ENCODE results near the gene HELQ. TPM values are rescaled to one million over a fixed set of nuclear protein-coding genes. Genes with fewer than 3 reads are reported as not detected.

Gene HELQ
- total and polyA plus RNA-seq, 2 of the 13 experiments (the other 11 are each of a cell fraction or from before 2014, with no cell fraction given) = 6.6 to 10.8 TPM

DNA sequence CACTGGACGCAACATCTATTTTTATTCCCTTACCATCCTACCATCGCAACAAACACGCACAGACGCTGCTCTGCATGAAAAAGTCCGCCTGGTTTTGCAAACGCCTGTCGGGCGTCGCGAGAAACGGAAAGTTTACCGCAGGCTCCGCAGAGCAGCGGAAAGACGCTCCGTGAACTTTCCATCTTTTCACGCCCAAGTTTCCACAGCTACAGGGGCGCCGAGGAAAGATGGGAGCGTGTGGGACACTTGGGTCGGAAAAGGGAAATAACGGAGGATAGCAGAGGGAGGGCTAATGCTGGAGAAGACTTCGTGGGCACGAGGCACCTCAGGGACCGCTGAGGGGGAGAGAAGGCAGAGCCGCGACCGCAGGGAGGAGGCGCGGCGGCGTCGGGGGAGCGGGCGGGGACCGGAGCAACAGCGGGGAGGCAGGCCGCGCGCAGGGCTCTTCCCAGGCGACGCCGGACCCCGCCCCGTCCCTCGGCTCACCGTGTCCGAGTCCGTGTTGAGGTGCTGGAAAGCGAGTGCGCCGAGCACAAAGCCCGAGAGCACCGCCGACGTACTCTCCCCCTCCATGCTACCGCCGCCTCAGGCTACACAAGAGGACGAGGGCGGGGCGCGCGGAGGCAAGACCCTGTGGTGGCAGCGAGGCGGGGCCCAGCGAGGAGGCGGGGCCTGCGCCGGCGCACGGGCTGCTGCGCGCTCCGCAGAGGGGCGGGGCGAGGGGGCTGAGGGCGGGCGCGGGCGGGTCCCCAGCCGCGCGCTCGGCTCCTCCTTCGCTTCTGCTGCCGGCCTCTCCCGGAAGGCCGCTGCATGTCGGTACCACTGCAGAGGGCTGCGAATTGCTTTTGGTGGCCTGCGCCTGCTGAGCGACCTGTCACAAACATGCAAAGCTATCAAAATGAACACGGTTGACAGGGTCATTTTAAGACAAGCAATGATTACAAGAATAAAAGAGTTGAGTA, 29.2 kb upstream of the HELQ start, which contains the start of gene ABRAXAS1 (continued):
- TF ChIP-seq, protein P1, sequence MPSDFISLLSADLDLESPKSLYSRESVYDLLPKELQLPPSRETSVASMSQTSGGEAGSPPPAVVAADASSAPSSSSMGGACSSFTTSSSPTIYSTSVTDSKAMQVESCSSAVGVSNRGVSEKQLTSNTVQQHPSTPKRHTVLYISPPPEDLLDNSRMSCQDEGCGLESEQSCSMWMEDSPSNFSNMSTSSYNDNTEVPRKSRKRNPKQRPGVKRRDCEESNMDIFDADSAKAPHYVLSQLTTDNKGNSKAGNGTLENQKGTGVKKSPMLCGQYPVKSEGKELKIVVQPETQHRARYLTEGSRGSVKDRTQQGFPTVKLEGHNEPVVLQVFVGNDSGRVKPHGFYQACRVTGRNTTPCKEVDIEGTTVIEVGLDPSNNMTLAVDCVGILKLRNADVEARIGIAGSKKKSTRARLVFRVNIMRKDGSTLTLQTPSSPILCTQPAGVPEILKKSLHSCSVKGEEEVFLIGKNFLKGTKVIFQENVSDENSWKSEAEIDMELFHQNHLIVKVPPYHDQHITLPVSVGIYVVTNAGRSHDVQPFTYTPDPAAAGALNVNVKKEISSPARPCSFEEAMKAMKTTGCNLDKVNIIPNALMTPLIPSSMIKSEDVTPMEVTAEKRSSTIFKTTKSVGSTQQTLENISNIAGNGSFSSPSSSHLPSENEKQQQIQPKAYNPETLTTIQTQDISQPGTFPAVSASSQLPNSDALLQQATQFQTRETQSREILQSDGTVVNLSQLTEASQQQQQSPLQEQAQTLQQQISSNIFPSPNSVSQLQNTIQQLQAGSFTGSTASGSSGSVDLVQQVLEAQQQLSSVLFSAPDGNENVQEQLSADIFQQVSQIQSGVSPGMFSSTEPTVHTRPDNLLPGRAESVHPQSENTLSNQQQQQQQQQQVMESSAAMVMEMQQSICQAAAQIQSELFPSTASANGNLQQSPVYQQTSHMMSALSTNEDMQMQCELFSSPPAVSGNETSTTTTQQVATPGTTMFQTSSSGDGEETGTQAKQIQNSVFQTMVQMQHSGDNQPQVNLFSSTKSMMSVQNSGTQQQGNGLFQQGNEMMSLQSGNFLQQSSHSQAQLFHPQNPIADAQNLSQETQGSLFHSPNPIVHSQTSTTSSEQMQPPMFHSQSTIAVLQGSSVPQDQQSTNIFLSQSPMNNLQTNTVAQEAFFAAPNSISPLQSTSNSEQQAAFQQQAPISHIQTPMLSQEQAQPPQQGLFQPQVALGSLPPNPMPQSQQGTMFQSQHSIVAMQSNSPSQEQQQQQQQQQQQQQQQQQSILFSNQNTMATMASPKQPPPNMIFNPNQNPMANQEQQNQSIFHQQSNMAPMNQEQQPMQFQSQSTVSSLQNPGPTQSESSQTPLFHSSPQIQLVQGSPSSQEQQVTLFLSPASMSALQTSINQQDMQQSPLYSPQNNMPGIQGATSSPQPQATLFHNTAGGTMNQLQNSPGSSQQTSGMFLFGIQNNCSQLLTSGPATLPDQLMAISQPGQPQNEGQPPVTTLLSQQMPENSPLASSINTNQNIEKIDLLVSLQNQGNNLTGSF (CRISPR knock-in tag; IDR thresholded peaks at IDR 0.05) = peak; percentile 20; the same call in 1 of the 2 replicates
- TF ChIP-seq CREB1 (IDR thresholded peaks at IDR 0.05) (no peak), CREB1 (CRISPR knock-in tag; IDR thresholded peaks at IDR 0.05) (no peak)

DNA sequence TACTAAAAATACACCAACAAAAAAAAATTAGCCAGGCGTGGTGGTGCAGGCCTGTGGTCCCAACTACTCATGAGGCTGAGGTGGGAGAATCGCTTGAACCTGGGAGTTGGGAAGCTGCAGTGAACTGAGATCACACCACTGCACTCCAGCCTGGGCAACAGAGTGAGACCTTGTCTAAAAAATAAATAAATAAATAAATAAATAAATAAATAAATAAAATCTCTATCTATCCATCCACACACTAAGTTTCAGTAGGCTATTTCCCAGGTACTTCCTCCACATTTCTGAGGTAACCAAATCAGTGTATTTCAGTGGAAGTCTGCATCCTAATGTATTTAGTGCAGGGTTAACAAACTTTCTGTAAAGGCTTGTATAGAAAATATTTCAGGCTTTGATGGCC, 18.3 kb upstream of the HELQ start:
- no peaks in the 10 kb centered on the region for H4K20me1 ChIP-seq (ENCODE audit: insufficient read depth, low read length)
- peaks cover 0 to 20% of the 10 kb centered on the region in 2 experiments; a peak in 3 of 5 replicates for H3K36me3 ChIP-seq (replicated peaks in 1 of 2; ENCODE audit: control insufficient read depth in 1 of 2, insufficient read depth in 2 of 2, low read length in 2 of 2)
- H3K4me3 ChIP-seq (replicated peaks in 1 of 3; ENCODE audit: insufficient read depth in 1 of 3, low read depth in 2 of 3, low read length in 3 of 3) = no peak overlapping the region
- in situ Hi-C loops (cut with HindIII; ENCODE audit: extremely low pct_ligation_motif_present, low pct_unique_long_range_greater_than_20kb) (no loop called here), intact Hi-C loops (cut with micrococcal nuclease; ENCODE audit: unreplicated experiment) (no loop called here)
- no peak overlapping the region for H2AFZ ChIP-seq (ENCODE audit: low read length)
- ATAC-seq (no peak), DNase-seq (ENCODE audit: low spot score) (no peak), FAIRE-seq (no peak)
- H3K9ac ChIP-seq (ENCODE audit: insufficient read depth, low read depth, low read length) = no peak overlapping the region
- no peaks in the 10 kb centered on the region for H3K79me2 ChIP-seq (ENCODE audit: insufficient read depth, low read length)
- H3K27ac ChIP-seq (ENCODE audit: extremely low read length, insufficient read depth, low read length) = no peak overlapping the region
- WGBS (ENCODE audit: low lambda C conversion rate) = 98% methylated on average over 2 of the region's 2 CpGs
- ChIA-PET POLR2A (no interaction called here), CTCF (ENCODE audit: low intra/inter-chr PET ratio, low total read pairs) (no interaction called here)
- BruUV-seq (replicated peaks) = no TSS peak
- H3K27me3 ChIP-seq (ENCODE audit: control insufficient read depth in 1 of 2, insufficient read depth in 2 of 2, low read length in 2 of 2) = no peaks in the 10 kb centered on the region
- no peak overlapping the region for H3K4me2 ChIP-seq (ENCODE audit: low read depth, low read length)
- TF ChIP-seq ZNF468 (CRISPR knock-in tag; IDR thresholded peaks at IDR 0.05) (no peak), WIZ (CRISPR knock-in tag; IDR thresholded peaks at IDR 0.05) (no peak), ZNF563 (CRISPR knock-in tag; IDR thresholded peaks at IDR 0.05) (no peak), ZFP90 (CRISPR knock-in tag; IDR thresholded peaks at IDR 0.05; ENCODE audit: borderline replicate concordance) (no peak), RXRA (CRISPR knock-in tag; IDR thresholded peaks at IDR 0.05) (no peak), ZSCAN30 (CRISPR knock-in tag; IDR thresholded peaks at IDR 0.05) (no peak), GABPA (IDR thresholded peaks at IDR 0.05; ENCODE audit: low read depth, low read length) (no peak), GABPA (CRISPR knock-in tag; IDR thresholded peaks at IDR 0.05; ENCODE audit: low read depth) (no peak), MED1 (CRISPR knock-in tag; IDR thresholded peaks at IDR 0.05) (no peak)
- TF ChIP-seq, protein P2, sequence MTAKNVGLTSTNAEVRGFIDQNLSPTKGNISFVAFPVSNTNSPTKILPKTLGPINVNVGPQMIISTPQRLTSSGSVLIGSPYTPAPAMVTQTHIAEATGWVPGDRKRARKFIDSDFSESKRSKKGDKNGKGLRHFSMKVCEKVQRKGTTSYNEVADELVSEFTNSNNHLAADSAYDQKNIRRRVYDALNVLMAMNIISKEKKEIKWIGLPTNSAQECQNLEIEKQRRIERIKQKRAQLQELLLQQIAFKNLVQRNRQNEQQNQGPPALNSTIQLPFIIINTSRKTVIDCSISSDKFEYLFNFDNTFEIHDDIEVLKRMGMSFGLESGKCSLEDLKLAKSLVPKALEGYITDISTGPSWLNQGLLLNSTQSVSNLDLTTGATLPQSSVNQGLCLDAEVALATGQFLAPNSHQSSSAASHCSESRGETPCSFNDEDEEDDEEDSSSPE (CRISPR knock-in tag; IDR thresholded peaks at IDR 0.05) = no peak
- H3K4me1 ChIP-seq (ENCODE audit: insufficient read depth, low read length) = peaks cover 11% of the 10 kb centered on the region
- H3K9me3 ChIP-seq (ENCODE audit: low read length) = no peaks in the 10 kb centered on the region
